Trophoblast cell (in vitro differentiated cells and primary cell): ENCODE results near the gene NDST1.
A peak's percentile ranks its signal among the peaks of the same experiment; 100 is the strongest.

Experiments
- DNase-seq, 2 donors: peaks; one replicate each; pipeline ENCODE4 v3.0.0-alpha.2; 2016
- H2AFZ ChIP-seq: 2 replicates; pipeline ENCODE4 v1.6.1; 2013; ENCODE audit warnings: low read length, moderate library complexity, mild to moderate bottlenecking; ENCODE audit not compliant: insufficient read depth, poor library complexity
- H2AK5ac ChIP-seq: 2 replicates; pipeline ENCODE4 v1.6.1; 2013; ENCODE audit warnings: mild to moderate bottlenecking, low read length
- H2BK120ac ChIP-seq: 2 replicates; pipeline ENCODE4 v1.6.1; 2013; ENCODE audit warnings: low read length, mild to moderate bottlenecking, moderate library complexity; ENCODE audit not compliant: insufficient read depth, poor library complexity
- H2BK12ac ChIP-seq: 2 replicates; pipeline ENCODE4 v1.6.1; 2013; ENCODE audit warnings: mild to moderate bottlenecking, low read length, moderate library complexity
- H2BK5ac ChIP-seq: 2 replicates; pipeline ENCODE4 v1.6.1; 2013; ENCODE audit warnings: low read length, low read depth, moderate library complexity, mild to moderate bottlenecking; ENCODE audit not compliant: poor library complexity
- H3K14ac ChIP-seq: 2 replicates; pipeline ENCODE4 v1.6.1; 2013; ENCODE audit warnings: mild to moderate bottlenecking, low read length
- H3K18ac ChIP-seq: 2 replicates; pipeline ENCODE4 v1.6.1; 2013; ENCODE audit warnings: mild to moderate bottlenecking, low read length
- H3K23ac ChIP-seq: 2 replicates; pipeline ENCODE4 v1.6.1; 2013; ENCODE audit warnings: low read length
- H3K27ac ChIP-seq: 2 replicates; pipeline ENCODE4 v1.5.1; 2013; ENCODE audit warnings: low read depth, mild to moderate bottlenecking, inconsistent platforms, low read length, moderate library complexity
- H3K27me3 ChIP-seq: 2 replicates; pipeline ENCODE4 v1.6.1; 2013; ENCODE audit warnings: inconsistent platforms, mild to moderate bottlenecking, low read length, moderate library complexity; ENCODE audit not compliant: insufficient read depth
- H3K36me3 ChIP-seq, 2 experiments: 1 replicate in 1 of 2; 2 replicates in 1 of 2; pipeline ENCODE4 v1.6.1; 2013; ENCODE audit warnings: low read length in 2 of 2, mild to moderate bottlenecking in 2 of 2, moderate library complexity in 1 of 2; ENCODE audit not compliant: insufficient read depth in 2 of 2, control insufficient read depth in 1 of 2
- H3K4ac ChIP-seq: 2 replicates; pipeline ENCODE4 v1.6.1; 2013; ENCODE audit warnings: low read depth, mild to moderate bottlenecking, low read length, moderate library complexity
- H3K4me1 ChIP-seq, 2 experiments: 1 replicate in 1 of 2; 2 replicates in 1 of 2; pipeline ENCODE4 v1.6.1; 2013; ENCODE audit warnings: low read length in 2 of 2, mild to moderate bottlenecking in 2 of 2, moderate library complexity in 1 of 2; ENCODE audit not compliant: insufficient read depth in 2 of 2, control insufficient read depth in 1 of 2
- H3K4me2 ChIP-seq: 2 replicates; pipeline ENCODE4 v1.6.1; 2013; ENCODE audit warnings: inconsistent platforms, mild to moderate bottlenecking, low read length, moderate library complexity
- H3K4me3 ChIP-seq: 2 replicates; pipeline ENCODE4 v1.5.1; 2013; ENCODE audit warnings: mild to moderate bottlenecking, low read depth, low read length, inconsistent platforms
- H3K79me1 ChIP-seq: one replicate; pipeline ENCODE4 v1.6.1; 2013; ENCODE audit warnings: low read length
- H3K79me2 ChIP-seq: 2 replicates; pipeline ENCODE4 v1.6.1; 2013; ENCODE audit warnings: low read length, mild to moderate bottlenecking; ENCODE audit not compliant: control insufficient read depth, insufficient read depth, poor library complexity
- H3K9ac ChIP-seq: 2 replicates; pipeline ENCODE4 v1.6.1; 2013; ENCODE audit warnings: mild to moderate bottlenecking, low read length
- H3K9me3 ChIP-seq: 2 replicates; pipeline ENCODE4 v1.6.1; 2013; ENCODE audit warnings: low read depth, mild to moderate bottlenecking, control low read depth, inconsistent platforms, low read length; ENCODE audit not compliant: insufficient read depth
- H4K12ac ChIP-seq: 2 replicates; pipeline ENCODE4 v1.6.1; 2013; ENCODE audit warnings: low read depth, mild to moderate bottlenecking, low read length, moderate library complexity
- H4K8ac ChIP-seq: 2 replicates; pipeline ENCODE4 v1.6.1; 2013; ENCODE audit warnings: low read depth, mild to moderate bottlenecking, low read length, moderate library complexity
- H4K91ac ChIP-seq: one replicate; pipeline ENCODE4 v1.6.1; 2013; ENCODE audit warnings: low read depth, mild to moderate bottlenecking, low read length, moderate library complexity
- WGBS: extraction: QIAGEN DNeasy Blood & Tissue Kit; methylation state at CpG from one replicate; pipeline ENCODE4 v1.1.7; 2013; ENCODE audit warnings: missing lambda C conversion rate; ENCODE audit not compliant: insufficient read length, insufficient coverage; ENCODE audit errors: extremely low coverage; 5-methylcytosine and 5-hydroxymethylcytosine counted together

The NDST1 gene

DNA sequence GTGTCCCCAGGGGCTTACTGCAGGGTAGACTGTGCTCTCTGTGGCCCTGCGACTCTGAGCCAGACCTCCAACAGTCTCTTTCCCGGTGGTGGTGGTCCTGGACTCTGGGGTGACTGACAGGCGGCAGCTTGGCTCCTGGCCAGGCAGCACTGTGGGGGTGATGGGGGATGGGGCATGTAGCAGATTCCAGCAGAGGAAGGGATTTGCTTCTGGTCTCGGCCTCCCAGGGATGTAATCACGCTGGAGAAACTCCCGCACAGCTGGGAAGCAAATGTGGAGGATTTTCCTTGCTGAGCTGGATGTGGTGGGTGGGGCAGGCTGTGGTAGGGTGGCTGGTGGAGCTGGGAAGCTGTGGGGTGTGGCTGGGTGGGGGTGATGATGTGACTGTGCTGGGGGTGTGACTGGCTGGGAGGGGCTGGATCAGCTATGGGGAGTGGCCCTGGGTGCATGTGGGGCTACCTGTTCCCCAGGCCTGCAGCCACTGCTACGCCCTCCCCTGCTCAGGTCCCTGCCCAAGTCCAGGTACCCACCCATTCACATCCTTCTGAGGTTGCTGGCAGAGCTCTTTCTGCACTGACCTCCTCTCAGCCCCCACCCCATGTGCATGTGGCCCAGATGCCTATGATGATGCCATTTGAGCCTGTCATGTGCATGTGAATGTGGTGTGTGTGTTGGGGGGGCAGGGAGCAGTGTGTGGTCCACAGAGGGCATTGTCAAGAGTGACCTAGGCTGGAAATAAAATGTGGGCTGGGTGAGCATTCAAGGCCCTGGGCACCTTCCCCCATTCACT is 3.8 kb downstream of the NDST1 start:
- no peak overlapping the region for H4K8ac ChIP-seq
- DNase-seq = no peak
- peaks cover 40 to 50% of the 10 kb centered on the region in 2 experiments for H3K4me1 ChIP-seq
- no peak overlapping the region for H3K27ac ChIP-seq
- H3K9ac ChIP-seq = no peak overlapping the region
- peaks cover 56% of the 10 kb centered on the region for H3K79me2 ChIP-seq
- H3K4me3 ChIP-seq = no peak overlapping the region
- H2BK5ac ChIP-seq = no peak overlapping the region
- peaks cover 1% of the 10 kb centered on the region for H3K79me1 ChIP-seq
- peak overlapping the region; percentile 1 for H3K18ac ChIP-seq
- H3K23ac ChIP-seq = no peak overlapping the region
- H3K27me3 ChIP-seq = no peaks in the 10 kb centered on the region
- peaks cover 11 to 17% of the 10 kb centered on the region in 2 experiments for H3K36me3 ChIP-seq
- no peak overlapping the region for H3K4me2 ChIP-seq
- no peak overlapping the region for H2BK12ac ChIP-seq
- no peak overlapping the region for H2BK120ac ChIP-seq
- no peak overlapping the region for H2AFZ ChIP-seq
- no peak overlapping the region for H3K14ac ChIP-seq
- WGBS = no CpG with 5 or more reads among the region's 7 CpGs
- H4K91ac ChIP-seq = no peak overlapping the region
- no peaks in the 10 kb centered on the region for H3K9me3 ChIP-seq
- no peak overlapping the region for H2AK5ac ChIP-seq
- peak overlapping the region; percentile 44 for H3K4ac ChIP-seq
- no peak overlapping the region for H4K12ac ChIP-seq

DNA sequence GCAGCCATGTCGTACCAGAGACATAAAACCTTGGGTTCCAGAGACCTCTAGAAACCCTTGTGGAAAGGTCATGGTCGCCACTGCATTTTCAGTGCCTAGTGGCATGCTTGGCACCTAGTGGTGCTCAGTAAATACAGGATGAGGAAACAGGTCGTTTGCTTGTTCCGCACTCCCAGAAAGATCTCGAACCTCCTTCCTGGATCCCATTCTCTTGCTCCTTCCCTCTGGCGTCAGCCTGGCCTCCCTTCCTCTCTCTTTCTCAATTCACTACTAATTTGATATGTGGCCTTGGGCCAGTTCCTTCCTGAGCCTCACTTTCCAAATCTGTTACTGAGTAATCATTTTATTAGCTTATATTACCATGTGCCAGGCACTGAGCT is 4.4 kb downstream of the NDST1 start:
- H3K27me3 ChIP-seq = no peaks in the 10 kb centered on the region
- H3K14ac ChIP-seq = no peak overlapping the region
- H4K8ac ChIP-seq = no peak overlapping the region
- H3K4ac ChIP-seq = peak overlapping the region; percentile 44
- no peak overlapping the region for H3K27ac ChIP-seq
- no peak overlapping the region for H2BK12ac ChIP-seq
- H4K91ac ChIP-seq = no peak overlapping the region
- H3K4me2 ChIP-seq = no peak overlapping the region
- WGBS = no CpG with 5 or more reads among the region's 6 CpGs
- H2BK5ac ChIP-seq = no peak overlapping the region
- DNase-seq = no peak
- H4K12ac ChIP-seq = no peak overlapping the region
- H2AK5ac ChIP-seq = no peak overlapping the region
- H3K79me2 ChIP-seq = peaks cover 52% of the 10 kb centered on the region
- H2AFZ ChIP-seq = no peak overlapping the region
- H3K4me1 ChIP-seq = peaks cover 36 to 45% of the 10 kb centered on the region in 2 experiments
- no peak overlapping the region for H3K4me3 ChIP-seq
- H3K18ac ChIP-seq = no peak overlapping the region
- no peaks in the 10 kb centered on the region for H3K79me1 ChIP-seq
- no peak overlapping the region for H3K9ac ChIP-seq
- H3K9me3 ChIP-seq = no peaks in the 10 kb centered on the region
- H2BK120ac ChIP-seq = no peak overlapping the region
- H3K36me3 ChIP-seq = peaks cover 9 to 16% of the 10 kb centered on the region in 2 experiments
- H3K23ac ChIP-seq = no peak overlapping the region

DNA sequence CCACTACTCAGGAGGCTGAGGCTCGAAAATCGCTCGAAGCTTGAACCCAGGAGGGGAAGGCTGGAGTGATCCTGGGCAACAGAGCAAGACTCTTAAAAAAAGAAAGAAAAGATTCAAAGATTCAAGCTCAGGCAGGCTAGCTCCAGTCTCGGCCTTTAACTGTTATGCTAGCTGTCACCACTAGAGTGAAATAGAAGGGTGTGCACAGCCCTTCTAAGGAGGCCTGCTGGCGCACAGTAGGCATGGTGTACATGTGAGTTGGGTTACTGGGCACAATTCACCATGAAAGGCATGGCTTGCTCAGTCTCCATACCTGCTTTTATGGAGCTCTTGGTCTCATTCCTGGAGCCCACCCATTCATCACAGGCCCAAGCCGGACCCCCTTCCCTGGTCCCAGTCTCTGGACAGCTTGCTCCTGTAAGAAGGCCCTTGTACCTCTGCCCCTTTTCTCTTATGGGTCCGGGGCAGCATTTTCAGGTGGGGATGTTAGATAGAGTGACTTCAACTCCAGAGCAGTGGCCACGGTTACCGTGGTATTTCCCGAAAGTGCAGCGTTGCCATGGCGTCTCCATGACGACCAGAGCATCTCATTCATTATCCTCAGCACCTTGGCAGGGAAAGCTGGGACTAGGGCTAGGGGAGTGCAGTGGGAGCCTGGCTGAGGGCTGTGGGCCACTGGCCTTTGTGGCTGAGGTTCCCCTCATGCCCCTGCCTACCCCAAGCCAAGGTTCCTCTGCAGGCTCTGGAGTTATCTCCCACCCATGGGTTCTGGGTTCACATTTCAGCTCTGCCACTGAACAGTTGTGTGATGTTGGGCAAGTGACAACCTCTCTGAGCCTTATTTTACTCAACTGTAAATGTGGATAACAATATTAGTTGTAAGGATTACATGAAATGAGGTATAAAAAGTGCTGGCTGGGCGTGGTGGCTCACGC is 5.7 kb downstream of the NDST1 start:
- no peak overlapping the region for H4K12ac ChIP-seq
- no peak overlapping the region for H3K9ac ChIP-seq
- WGBS = no CpG with 5 or more reads among the region's 15 CpGs
- H2AFZ ChIP-seq = no peak overlapping the region
- no peak overlapping the region for H2BK5ac ChIP-seq
- H3K27ac ChIP-seq = no peak overlapping the region
- no peak overlapping the region for H2AK5ac ChIP-seq
- H3K4ac ChIP-seq = peak overlapping the region; percentile 87
- H3K27me3 ChIP-seq = no peaks in the 10 kb centered on the region
- no peak overlapping the region for H4K91ac ChIP-seq
- H3K79me2 ChIP-seq = peaks cover 44% of the 10 kb centered on the region
- no peak overlapping the region for H3K4me3 ChIP-seq
- peaks cover 25 to 36% of the 10 kb centered on the region in 2 experiments for H3K4me1 ChIP-seq
- H3K18ac ChIP-seq = no peak overlapping the region
- H3K79me1 ChIP-seq = no peaks in the 10 kb centered on the region
- no peak overlapping the region for H2BK12ac ChIP-seq
- no peak overlapping the region for H4K8ac ChIP-seq
- DNase-seq = no peak
- no peak overlapping the region for H3K4me2 ChIP-seq
- H3K36me3 ChIP-seq = peaks cover 9 to 15% of the 10 kb centered on the region in 2 experiments
- no peak overlapping the region for H3K23ac ChIP-seq
- H3K14ac ChIP-seq = no peak overlapping the region
- no peak overlapping the region for H2BK120ac ChIP-seq
- no peaks in the 10 kb centered on the region for H3K9me3 ChIP-seq

DNA sequence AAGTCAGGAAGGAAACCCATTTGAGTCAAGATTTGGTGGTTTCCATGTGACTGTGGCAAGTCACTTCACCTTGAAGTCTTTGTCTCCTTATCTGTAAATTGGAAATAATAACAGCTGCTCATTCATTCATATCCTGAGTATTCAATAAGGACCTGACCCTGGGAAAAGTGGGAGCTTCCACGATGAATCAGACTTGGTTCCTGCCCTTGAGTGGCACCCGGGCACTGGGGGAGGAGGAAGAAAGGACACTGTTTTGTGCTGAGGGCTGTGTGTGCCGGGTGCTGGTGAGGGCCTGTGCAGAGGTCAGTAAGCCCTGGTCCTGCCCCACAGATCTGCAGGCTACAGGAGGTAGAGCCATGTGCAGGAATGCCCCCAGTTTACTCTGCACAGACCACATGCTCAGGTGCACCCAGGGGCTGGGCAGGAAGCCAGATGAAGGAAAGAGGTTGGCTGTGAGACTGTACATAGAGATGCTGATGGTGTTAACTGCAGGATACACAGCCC is 6.8 kb downstream of the NDST1 start:
- Histone ChIP-seq H3K79me1 (no peaks in the 10 kb centered on the region), H2AFZ (no peak overlapping the region), H2BK5ac (no peak overlapping the region), H2BK12ac (no peak overlapping the region), H3K4me1 (peaks cover 20 to 29% of the 10 kb centered on the region in 2 experiments), H4K91ac (no peak overlapping the region), H3K14ac (no peak overlapping the region), H3K36me3 (peaks cover 14 to 24% of the 10 kb centered on the region in 2 experiments), H3K4me3 (no peak overlapping the region), H3K4me2 (no peak overlapping the region), H3K9ac (no peak overlapping the region), H4K12ac (no peak overlapping the region), H3K27me3 (no peaks in the 10 kb centered on the region), H3K4ac (peak overlapping the region; percentile 16), H3K18ac (no peak overlapping the region), H4K8ac (no peak overlapping the region), H3K9me3 (no peaks in the 10 kb centered on the region), H3K23ac (no peak overlapping the region), H3K79me2 (peaks cover 39% of the 10 kb centered on the region), H2BK120ac (no peak overlapping the region), H2AK5ac (no peak overlapping the region), H3K27ac (no peak overlapping the region)
- WGBS = no CpG with 5 or more reads among the region's 3 CpGs
- DNase-seq = no peak
